Limb (tissue), 2 donors: ENCODE results near the gene HTRA2.

Experiments
- DNase-seq, 2 donors: peaks; one replicate each; pipeline ENCODE4 v3.0.0-alpha.2; 2016; ENCODE audit errors: extremely low spot score in 2 of 2

Gene HTRA2

GRCh38 chr2:74515271-74515980, 14.3 kb upstream of the HTRA2 start:
- DNase-seq, result no peak

GRCh38 chr2:74515981-74516633, 13.6 kb upstream of the HTRA2 start:
- peak; percentile 67 to 87 for DNase-seq

GRCh38 chr2:74516650-74517049, 13.1 kb upstream of the HTRA2 start:
- no peak for DNase-seq

- DNase-seq, result no peak
Observed at GRCh38 chr2:74522516-74522915, 7.2 kb upstream of the HTRA2 start.

- no peak for DNase-seq
Observed at GRCh38 chr2:74524005-74524404, 5.7 kb upstream of the HTRA2 start.

GRCh38 chr2:74524955-74525716, 4.6 kb upstream of the HTRA2 start:
- no peak for DNase-seq

GRCh38 chr2:74525717-74526648, 3.8 kb upstream of the HTRA2 start, which contains the start of gene DQX1:
TSS of gene DQX1 (minus strand) at chr2:74526231. CDS start at chr2:74525729, 502 bp downstream.
- DNase-seq, result no peak

GRCh38 chr2:74526649-74527230, 3.0 kb upstream of the HTRA2 start:
- DNase-seq, result no peak

- DNase-seq, result no peak
Observed at GRCh38 chr2:74527741-74528140, 2.0 kb upstream of the HTRA2 start.

- no peak for DNase-seq
Observed at GRCh38 chr2:74528600-74529356, 955 bp upstream of the HTRA2 start.

- DNase-seq, result no peak
Observed at GRCh38 chr2:74530239-74531187, 780 bp downstream of the HTRA2 start.

GRCh38 chr2:74531666-74532065, 1.9 kb downstream of the HTRA2 start:
- DNase-seq, result no peak

- no peak for DNase-seq
Observed at GRCh38 chr2:74532222-74532621, 2.5 kb downstream of the HTRA2 start.

GRCh38 chr2:74533464-74533863, 3.7 kb downstream of the HTRA2 start:
- no peak for DNase-seq

- DNase-seq, result no peak
Observed at GRCh38 chr2:74534411-74534810, 4.7 kb downstream of the HTRA2 start.

GRCh38 chr2:74535440-74535965, 5.8 kb downstream of the HTRA2 start:
- DNase-seq, result no peak

GRCh38 chr2:74536166-74536950, 6.6 kb downstream of the HTRA2 start:
- no peak for DNase-seq

GRCh38 chr2:74537140-74537539, 7.4 kb downstream of the HTRA2 start:
- DNase-seq, result no peak
